Measurements from ENCODE around the gene TAF4. TPM values are rescaled to one million over a fixed set of nuclear protein-coding genes. Genes with fewer than 3 reads are reported as not detected.

Gene TAF4
- total and polyA plus RNA-seq, 2 donors (not counting 1 experiment from before 2014, with no cell fraction given): 2.6 to 3.0 TPM

DNA sequence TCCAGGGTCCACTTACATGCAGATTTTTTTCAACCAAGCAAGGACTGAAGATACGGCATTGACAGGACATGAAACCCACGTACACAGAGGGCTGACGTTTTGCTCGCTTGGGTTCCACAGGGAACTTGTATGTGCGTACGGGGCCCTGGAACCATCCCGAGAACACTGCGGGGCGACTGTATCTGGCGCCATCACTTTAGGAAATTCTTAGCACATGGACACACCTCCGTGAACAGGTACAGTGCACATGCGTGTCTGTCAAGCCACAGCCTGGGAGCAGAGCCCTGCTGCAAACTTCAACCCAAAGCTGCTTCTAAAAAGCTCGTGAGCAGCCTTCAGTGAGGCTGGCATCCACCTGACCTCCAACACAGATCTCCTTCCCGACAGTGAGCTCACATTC is 37.3 kb downstream of the TAF4 start:
- H3K4me1 ChIP-seq (ENCODE audit: control insufficient read depth, extremely low read depth, insufficient read depth, low read length): peaks cover 8% of the 10 kb centered on the region
- no peak for DNase-seq (ENCODE audit: low read depth in 2 of 2)
- H3K27ac ChIP-seq (ENCODE audit: insufficient read depth, low read length): no peak overlapping the region
- H3K36me3 ChIP-seq (ENCODE audit: control insufficient read depth, insufficient read depth, low read length): no peaks in the 10 kb centered on the region
- no peak for TF ChIP-seq EZH2 (IDR thresholded peaks at IDR 0.05; ENCODE audit: low read length, missing control alignments)
- TF ChIP-seq, protein P1, sequence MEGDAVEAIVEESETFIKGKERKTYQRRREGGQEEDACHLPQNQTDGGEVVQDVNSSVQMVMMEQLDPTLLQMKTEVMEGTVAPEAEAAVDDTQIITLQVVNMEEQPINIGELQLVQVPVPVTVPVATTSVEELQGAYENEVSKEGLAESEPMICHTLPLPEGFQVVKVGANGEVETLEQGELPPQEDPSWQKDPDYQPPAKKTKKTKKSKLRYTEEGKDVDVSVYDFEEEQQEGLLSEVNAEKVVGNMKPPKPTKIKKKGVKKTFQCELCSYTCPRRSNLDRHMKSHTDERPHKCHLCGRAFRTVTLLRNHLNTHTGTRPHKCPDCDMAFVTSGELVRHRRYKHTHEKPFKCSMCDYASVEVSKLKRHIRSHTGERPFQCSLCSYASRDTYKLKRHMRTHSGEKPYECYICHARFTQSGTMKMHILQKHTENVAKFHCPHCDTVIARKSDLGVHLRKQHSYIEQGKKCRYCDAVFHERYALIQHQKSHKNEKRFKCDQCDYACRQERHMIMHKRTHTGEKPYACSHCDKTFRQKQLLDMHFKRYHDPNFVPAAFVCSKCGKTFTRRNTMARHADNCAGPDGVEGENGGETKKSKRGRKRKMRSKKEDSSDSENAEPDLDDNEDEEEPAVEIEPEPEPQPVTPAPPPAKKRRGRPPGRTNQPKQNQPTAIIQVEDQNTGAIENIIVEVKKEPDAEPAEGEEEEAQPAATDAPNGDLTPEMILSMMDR (conservative IDR thresholded peaks at IDR 0.05 in 1 of 2, IDR thresholded peaks at IDR 0.05 in 1 of 2; ENCODE audit: low read depth in 1 of 2, low read length in 2 of 2): no peak
- no peaks in the 10 kb centered on the region for H3K9me3 ChIP-seq (ENCODE audit: control insufficient read depth, insufficient read depth, low read depth, low read length)
- no peak overlapping the region for H3K4me3 ChIP-seq (replicated peaks in 1 of 4; ENCODE audit: control extremely low read depth in 1 of 4, insufficient read depth in 1 of 4, low read depth in 3 of 4, low read length in 4 of 4)
- no peak overlapping the region for H2AFZ ChIP-seq (ENCODE audit: low read length)
- H3K79me2 ChIP-seq (ENCODE audit: control insufficient read depth, insufficient read depth, low read length): peaks cover 19% of the 10 kb centered on the region
- no peaks in the 10 kb centered on the region for H3K27me3 ChIP-seq (ENCODE audit: control insufficient read depth, insufficient read depth, low read length)
- H3K9ac ChIP-seq (ENCODE audit: insufficient read depth, low read length): no peak overlapping the region
- no peaks in the 10 kb centered on the region for H4K20me1 ChIP-seq (ENCODE audit: control insufficient read depth, extremely low read depth, insufficient read depth, low read length)
- H3K4me2 ChIP-seq (ENCODE audit: extremely low read depth, insufficient read depth, low read length): no peak overlapping the region

GRCh38 chr20:62027698-62028321 is 37.9 kb downstream of the TAF4 start:
- Histone ChIP-seq H4K20me1 (ENCODE audit: control insufficient read depth, extremely low read depth, insufficient read depth, low read length) (no peaks in the 10 kb centered on the region), H3K9me3 (ENCODE audit: control insufficient read depth, insufficient read depth, low read depth, low read length) (no peaks in the 10 kb centered on the region), H3K4me1 (ENCODE audit: control insufficient read depth, extremely low read depth, insufficient read depth, low read length) (peaks cover 8% of the 10 kb centered on the region), H3K4me3 (replicated peaks in 1 of 4; ENCODE audit: control extremely low read depth in 1 of 4, insufficient read depth in 1 of 4, low read depth in 3 of 4, low read length in 4 of 4) (no peak overlapping the region), H3K36me3 (ENCODE audit: control insufficient read depth, insufficient read depth, low read length) (no peaks in the 10 kb centered on the region), H3K9ac (ENCODE audit: insufficient read depth, low read length) (no peak overlapping the region), H3K27me3 (ENCODE audit: control insufficient read depth, insufficient read depth, low read length) (no peaks in the 10 kb centered on the region), H3K27ac (ENCODE audit: insufficient read depth, low read length) (no peak overlapping the region), H3K79me2 (ENCODE audit: control insufficient read depth, insufficient read depth, low read length) (peaks cover 20% of the 10 kb centered on the region), H2AFZ (ENCODE audit: low read length) (no peak overlapping the region), H3K4me2 (ENCODE audit: extremely low read depth, insufficient read depth, low read length) (no peak overlapping the region)
- no peak for TF ChIP-seq EZH2 (IDR thresholded peaks at IDR 0.05; ENCODE audit: low read length, missing control alignments)
- TF ChIP-seq, protein P1 (conservative IDR thresholded peaks at IDR 0.05 in 1 of 2, IDR thresholded peaks at IDR 0.05 in 1 of 2; ENCODE audit: low read depth in 1 of 2, low read length in 2 of 2): no peak
- no peak for DNase-seq (ENCODE audit: low read depth in 2 of 2)

- H3K79me2 ChIP-seq (ENCODE audit: control insufficient read depth, insufficient read depth, low read length): peaks cover 23% of the 10 kb centered on the region
These were observed 38.6 kb downstream of the TAF4 start for GRCh38 chr20:62027116-62027515.

More at GRCh38 chr20:62027116-62027515, 38.6 kb downstream of the TAF4 start:
- H3K27me3 ChIP-seq (ENCODE audit: control insufficient read depth, insufficient read depth, low read length): no peaks in the 10 kb centered on the region
- DNase-seq (ENCODE audit: low read depth in 2 of 2): peak in 1 of 2 donors; percentile 35
- H3K9ac ChIP-seq (ENCODE audit: insufficient read depth, low read length): no peak overlapping the region
- H3K4me2 ChIP-seq (ENCODE audit: extremely low read depth, insufficient read depth, low read length): no peak overlapping the region
- no peaks in the 10 kb centered on the region for H4K20me1 ChIP-seq (ENCODE audit: control insufficient read depth, extremely low read depth, insufficient read depth, low read length)
- no peak overlapping the region for H2AFZ ChIP-seq (ENCODE audit: low read length)
- no peak for TF ChIP-seq EZH2 (IDR thresholded peaks at IDR 0.05; ENCODE audit: low read length, missing control alignments)
- TF ChIP-seq, protein P1 (conservative IDR thresholded peaks at IDR 0.05 in 1 of 2, IDR thresholded peaks at IDR 0.05 in 1 of 2; ENCODE audit: low read depth in 1 of 2, low read length in 2 of 2): no peak
- no peaks in the 10 kb centered on the region for H3K36me3 ChIP-seq (ENCODE audit: control insufficient read depth, insufficient read depth, low read length)
- no peaks in the 10 kb centered on the region for H3K9me3 ChIP-seq (ENCODE audit: control insufficient read depth, insufficient read depth, low read depth, low read length)
- H3K4me3 ChIP-seq (replicated peaks in 1 of 4; ENCODE audit: control extremely low read depth in 1 of 4, insufficient read depth in 1 of 4, low read depth in 3 of 4, low read length in 4 of 4): no peak overlapping the region
- peaks cover 8% of the 10 kb centered on the region for H3K4me1 ChIP-seq (ENCODE audit: control insufficient read depth, extremely low read depth, insufficient read depth, low read length)
- no peak overlapping the region for H3K27ac ChIP-seq (ENCODE audit: insufficient read depth, low read length)

Data from fibroblast of lung (primary cell).